H1 (cell line): ENCODE data around the gene PTPRT. TPM values are rescaled to one million over a fixed set of nuclear protein-coding genes. Genes with fewer than 3 reads are reported as not detected.

ENCODE experiments used
- CTCF ChIA-PET: fragments of 300-600 bp; sonication (Branson Sonifier 250); formaldehyde crosslinking; loops from one replicate; lab custom pipeline; 2021; ENCODE audit not compliant: partially characterized antibody; lab: Charles Lee
- POLR2A ChIA-PET: fragments of 300-600 bp; sonication (Branson Sonifier 250); formaldehyde crosslinking; loops from one replicate; lab custom pipeline; 2021; ENCODE audit warnings: inconsistent platforms; ENCODE audit not compliant: partially characterized antibody; lab: Charles Lee
- DNase-seq, 2 experiments: peaks; one replicate each; pipeline versions ENCODE4 v3.0.0 to v3.0.0-alpha.2; 2010 to 2022; ENCODE audit warnings: low spot score in 2 of 2, low read depth in 1 of 2, mixed read lengths in 1 of 2
- FAIRE-seq: peaks from 2 replicates; lab custom pipeline; 2011; peaks lifted over from hg19 to GRCh38; lab: Jason Lieb, UNC
- H2AFZ ChIP-seq: 2 replicates; pipeline ENCODE4 v1.8.1; 2012; ENCODE audit warnings: low read length, inconsistent platforms
- H2AK5ac ChIP-seq: 2 replicates; pipeline ENCODE4 v1.6.1; 2013; ENCODE audit warnings: low read depth, low read length
- H2BK120ac ChIP-seq: replicated peaks from 2 replicates; pipeline ENCODE3; 2013; ENCODE audit warnings: low read depth, low read length, inconsistent platforms
- H2BK12ac ChIP-seq: 2 replicates; pipeline ENCODE4 v1.6.1; 2013; ENCODE audit warnings: low read depth, low read length
- H2BK15ac ChIP-seq: 2 replicates; pipeline ENCODE4 v1.6.1; 2013; ENCODE audit warnings: low read length
- H2BK20ac ChIP-seq: 2 replicates; pipeline ENCODE4 v1.6.1; 2013; ENCODE audit warnings: low read length
- H2BK5ac ChIP-seq: 2 replicates; pipeline ENCODE4 v1.6.1; 2013; ENCODE audit warnings: low read depth, low read length
- H3K14ac ChIP-seq: 2 replicates; pipeline ENCODE4 v1.6.1; 2013; ENCODE audit warnings: inconsistent platforms; ENCODE audit not compliant: insufficient read length
- H3K18ac ChIP-seq: 2 replicates; pipeline ENCODE4 v1.6.1; 2013; ENCODE audit warnings: low read length; ENCODE audit errors: extremely low read depth
- H3K23ac ChIP-seq: 2 replicates; pipeline ENCODE4 v1.6.1; 2013; ENCODE audit warnings: inconsistent platforms; ENCODE audit not compliant: insufficient read length
- H3K23me2 ChIP-seq: 2 replicates; pipeline ENCODE4 v1.6.1; 2013; ENCODE audit warnings: low read depth, low read length
- H3K27ac ChIP-seq: 2 replicates; pipeline ENCODE4 v1.6.1; 2011; ENCODE audit warnings: low read depth, low read length, inconsistent platforms
- H3K27me3 ChIP-seq, 4 experiments: replicated peaks in 1 of 4; 1 replicate in 1 of 4; 2 replicates in 3 of 4; pipeline versions ENCODE4 v1.6.1 to v1.8.1; 2011 to 2013; ENCODE audit warnings: low read length in 3 of 4, mild to moderate bottlenecking in 3 of 4, inconsistent platforms in 2 of 4, mixed read lengths in 2 of 4, moderate library complexity in 1 of 4; ENCODE audit not compliant: control insufficient read depth in 3 of 4, insufficient read depth in 3 of 4; ENCODE audit errors: extremely low read depth in 1 of 4
- H3K36me3 ChIP-seq, 4 experiments: 2 replicates each; pipeline versions ENCODE4 v1.6.1 to v1.8.1; 2011 to 2013; ENCODE audit warnings: mild to moderate bottlenecking in 4 of 4, low read length in 3 of 4, moderate library complexity in 2 of 4, control low read depth in 1 of 4, inconsistent platforms in 1 of 4; ENCODE audit not compliant: insufficient read depth in 4 of 4, control insufficient read depth in 2 of 4
- H3K4ac ChIP-seq: replicated peaks from 2 replicates; pipeline ENCODE3; 2013; ENCODE audit warnings: low read length, low read depth, mixed read lengths, inconsistent platforms; ENCODE audit not compliant: insufficient read length
- H3K4me1 ChIP-seq, 4 experiments: replicated peaks in 1 of 4; 1 replicate in 1 of 4; 2 replicates in 3 of 4; pipeline versions ENCODE4 v1.6.1 to v1.8.1; 2011 to 2013; ENCODE audit warnings: low read length in 3 of 4, inconsistent platforms in 2 of 4, mixed read lengths in 1 of 4; ENCODE audit not compliant: insufficient read depth in 4 of 4, control insufficient read depth in 3 of 4
- H3K4me2 ChIP-seq, 2 experiments: 2 replicates each; pipeline versions ENCODE4 v1.6.1 to v1.8.1; 2011 to 2013; ENCODE audit warnings: low read depth in 2 of 2, low read length in 2 of 2, control low read depth in 1 of 2, inconsistent platforms in 1 of 2, mild to moderate bottlenecking in 1 of 2; ENCODE audit not compliant: insufficient read depth in 1 of 2
- H3K4me3 ChIP-seq, 4 experiments: fragments of 200-600, 300-600 bp in 1 of 4; sonication (generic), shearing (Covaris generic), sonication (Bioruptor Twin) in 1 of 4; 2 replicates each; pipeline versions ENCODE4 v1.5.1 to v1.8.1; 2011 to 2016; ENCODE audit warnings: low read length in 4 of 4, low read depth in 3 of 4, control low read depth in 2 of 4, inconsistent platforms in 2 of 4, mild to moderate bottlenecking in 2 of 4, mixed read lengths in 1 of 4, moderate library complexity in 1 of 4; ENCODE audit not compliant: insufficient read depth in 2 of 4; ENCODE audit errors: extremely low read depth in 1 of 4
- H3K56ac ChIP-seq: replicated peaks from 2 replicates; pipeline ENCODE3; 2013; ENCODE audit warnings: low read depth, mild to moderate bottlenecking, mixed read lengths, low read length, inconsistent platforms; ENCODE audit not compliant: insufficient read length
- H3K79me1 ChIP-seq: 2 replicates; pipeline ENCODE4 v1.6.1; 2013; ENCODE audit warnings: low read depth, low read length, control low read depth
- H3K79me2 ChIP-seq, 2 experiments: 2 replicates each; pipeline versions ENCODE4 v1.6.1 to v1.8.1; 2012 to 2013; ENCODE audit warnings: low read length in 2 of 2, mild to moderate bottlenecking in 2 of 2, inconsistent platforms in 1 of 2; ENCODE audit not compliant: insufficient read depth in 2 of 2, control insufficient read depth in 1 of 2
- H3K9ac ChIP-seq, 4 experiments: replicated peaks in 1 of 4; 1 replicate in 1 of 4; 2 replicates in 3 of 4; pipeline versions ENCODE4 v1.6.1 to v1.8.1; 2011 to 2013; ENCODE audit warnings: low read depth in 3 of 4, low read length in 3 of 4, control low read depth in 2 of 4, mild to moderate bottlenecking in 2 of 4, moderate library complexity in 2 of 4, inconsistent platforms in 1 of 4; ENCODE audit errors: extremely low read depth in 1 of 4
- H3K9me3 ChIP-seq, 2 experiments: 2 replicates each; pipeline versions ENCODE4 v1.6.1 to v1.8.1; 2012 to 2013; ENCODE audit warnings: mild to moderate bottlenecking in 2 of 2, moderate library complexity in 2 of 2, control low read depth in 1 of 2, inconsistent platforms in 1 of 2, low read depth in 1 of 2, low read length in 1 of 2, mixed read lengths in 1 of 2; ENCODE audit not compliant: insufficient read depth in 2 of 2
- H4K20me1 ChIP-seq, 2 experiments: replicated peaks in 1 of 2; 2 replicates each; pipeline versions ENCODE3 to v1.8.1; 2011 to 2013; ENCODE audit warnings: inconsistent platforms in 2 of 2, low read length in 2 of 2, mild to moderate bottlenecking in 1 of 2; ENCODE audit not compliant: insufficient read depth in 2 of 2, control insufficient read depth in 1 of 2
- H4K5ac ChIP-seq: 2 replicates; pipeline ENCODE4 v1.6.1; 2013; ENCODE audit warnings: low read length, low read depth, mixed read lengths, inconsistent platforms; ENCODE audit not compliant: insufficient read length
- H4K8ac ChIP-seq: 2 replicates; pipeline ENCODE4 v1.8.0; 2013; ENCODE audit warnings: mild to moderate bottlenecking, moderate library complexity, low read length, inconsistent platforms; ENCODE audit not compliant: insufficient read depth; ENCODE audit errors: extremely low read depth
- H4K91ac ChIP-seq: replicated peaks from 2 replicates; pipeline ENCODE3; 2013; ENCODE audit warnings: low read length, mixed read lengths, inconsistent platforms; ENCODE audit not compliant: insufficient read length
- BRCA1 ChIP-seq: IDR thresholded peaks from 2 replicates; pipeline ENCODE4 v1.6.1; 2012; ENCODE audit warnings: low read depth, low read length, improper control_type of control experiment
- CBX5 ChIP-seq: fragments of 300-800, 300-1000 bp; sonication (generic); IDR thresholded peaks from 2 replicates; pipeline ENCODE4 v1.7.1; 2016; ENCODE audit warnings: antibody characterized with exemption, low read length, low read depth
- CBX8 ChIP-seq: fragments of 300-800, 300-1000 bp; sonication (generic); IDR thresholded peaks from 2 replicates; pipeline ENCODE4 v1.7.1; 2016; ENCODE audit warnings: low read depth, low read length, borderline replicate concordance
- KDM4A ChIP-seq: IDR thresholded peaks from one replicate; pipeline ENCODE4 v1.7.1; 2012; ENCODE audit warnings: low read depth, mild to moderate bottlenecking, moderate library complexity, low read length, inconsistent platforms; ENCODE audit not compliant: severe bottlenecking
- KDM5A ChIP-seq: fragments of 200-600 bp; IDR thresholded peaks from 2 replicates; pipeline ENCODE4 v1.7.1; 2012; ENCODE audit warnings: mild to moderate bottlenecking, low read length, inconsistent platforms, mixed read lengths
- NRF1 ChIP-seq: IDR thresholded peaks from 2 replicates; pipeline ENCODE4 v1.6.1; 2011; ENCODE audit warnings: mild to moderate bottlenecking, low read depth, low read length, improper control_type of control experiment
- RFX5 ChIP-seq: IDR thresholded peaks from 2 replicates; pipeline ENCODE4 v1.6.1; 2011; ENCODE audit warnings: low read depth, low read length, improper control_type of control experiment, borderline replicate concordance
- WGBS, 2 experiments: shearing (Covaris generic) in 1 of 2; methylation state at CpG; one replicate each; pipeline versions ENCODE4 v1.1.6 to v1.1.7; 2013 to 2015; ENCODE audit warnings: low lambda C conversion rate in 2 of 2, mixed read lengths in 2 of 2, inconsistent platforms in 1 of 2, low coverage in 1 of 2, missing lambda C conversion rate in 1 of 2; ENCODE audit not compliant: insufficient replicate concordance in 2 of 2, insufficient coverage in 1 of 2, insufficient read length in 1 of 2; ENCODE audit errors: extremely low coverage in 1 of 2, missing lambda C conversion rate in 1 of 2; 5-methylcytosine and 5-hydroxymethylcytosine counted together
- polyA plus RNA-seq, 7 experiments: library from polyadenylated mRNA; depleted of rRNA in 3 of 7; stranded (reverse) in 5 of 7; unstranded in 2 of 7; fragments of >200 nt in 5 of 7; fragments of 200-250 nt in 2 of 7; gene quantifications; 1 replicate in 5 of 7; 2 replicates in 1 of 7; 4 replicates in 1 of 7; pipeline versions ENCODE4 v1.2.1 to v1.2.3, GENCODE V29; 2011 to 2013; ENCODE audit warnings: missing spikeins in 2 of 7, mixed read lengths in 2 of 7
- total RNA-seq: library from RNA; stranded (reverse); fragmentation: NEBNext Ultra II Directional; extraction: Animal tissue kit (Norgen Biotek cat#: 25700); gene quantifications from 2 replicates; pipeline ENCODE4 v1.2.1, GENCODE V29; 2021

PTPRT gene
- total and polyA plus RNA-seq, 2 of the 8 experiments (the other 6 are each of a cell fraction or from before 2014, with no cell fraction given) = 0.33 to 1.8 TPM

DNA sequence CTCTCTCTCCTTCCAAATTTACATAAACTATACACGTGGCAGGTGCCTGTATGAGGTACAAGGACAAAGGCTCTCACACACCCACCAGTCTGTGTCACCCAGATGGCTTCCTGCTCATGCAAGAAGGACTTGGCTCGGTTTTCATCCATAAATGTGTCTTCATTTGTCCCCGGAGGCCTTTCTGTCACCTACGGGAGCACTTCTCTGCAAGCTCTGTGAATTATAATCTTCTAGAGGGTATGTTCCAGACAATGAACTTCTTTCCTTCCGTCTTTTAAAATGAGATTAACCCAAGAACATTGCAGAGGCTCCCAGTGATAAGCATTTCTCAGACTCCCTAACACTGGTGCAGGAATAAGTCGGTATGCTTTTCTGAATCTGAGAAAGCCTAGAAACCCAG, 123.6 kb downstream of the PTPRT start:
- H3K27me3 ChIP-seq = no peaks in the 10 kb centered on the region
- H3K14ac ChIP-seq = no peak overlapping the region
- DNase-seq (no peak), FAIRE-seq (no peak)
- no peak overlapping the region for H2BK5ac ChIP-seq
- no peak overlapping the region for H3K23ac ChIP-seq
- H3K9me3 ChIP-seq = no peaks in the 10 kb centered on the region
- H4K8ac ChIP-seq = no peak overlapping the region
- H3K4ac ChIP-seq = no peak overlapping the region
- no peaks in the 10 kb centered on the region for H3K79me1 ChIP-seq
- H3K27ac ChIP-seq = no peak overlapping the region
- H3K79me2 ChIP-seq = no peaks in the 10 kb centered on the region
- H2BK120ac ChIP-seq = no peak overlapping the region
- no peak overlapping the region for H2BK20ac ChIP-seq
- TF ChIP-seq KDM5A = no peak
- TF ChIP-seq RFX5 = no peak
- TF ChIP-seq CBX5 = no peak
- TF ChIP-seq KDM4A = no peak
- TF ChIP-seq CBX8 = no peak
- no peak for TF ChIP-seq NRF1
- no peak for TF ChIP-seq BRCA1
- no peak overlapping the region for H4K91ac ChIP-seq
- no peak overlapping the region for H2BK15ac ChIP-seq
- no peak overlapping the region for H3K9ac ChIP-seq
- no peak overlapping the region for H3K4me2 ChIP-seq
- no peak overlapping the region for H2BK12ac ChIP-seq
- ChIA-PET POLR2A (no interaction called here), CTCF (interaction anchor here (0.9 kb wide), 1 partner anchor 100 kb away, joined by 3 read pairs; no protein-coding TSS in a partner anchor)
- H4K20me1 ChIP-seq = no peaks in the 10 kb centered on the region
- no peaks in the 10 kb centered on the region for H3K23me2 ChIP-seq
- H2AK5ac ChIP-seq = no peak overlapping the region
- H3K4me3 ChIP-seq = no peak overlapping the region
- no peaks in the 10 kb centered on the region for H3K4me1 ChIP-seq
- no peak overlapping the region for H3K18ac ChIP-seq
- no peak overlapping the region for H2AFZ ChIP-seq
- H3K36me3 ChIP-seq = no peaks in the 10 kb centered on the region
- no peak overlapping the region for H3K56ac ChIP-seq
- no peak overlapping the region for H4K5ac ChIP-seq
- 86% methylated on average over 6 of the region's 6 CpGs; no CpG with 5 or more reads in 1 of the 2 experiments for WGBS, 2 experiments
